Testis (tissue), 3 donors: ENCODE results near the gene ADAM12. TPM values are rescaled to one million over a fixed set of nuclear protein-coding genes. Genes with fewer than 3 reads are reported as not detected.

Experiments used
- DNase-seq: peaks from one replicate; pipeline ENCODE4 v3.0.0-alpha.2; 2019
- H3K27ac ChIP-seq, 2 donors: fragments of 200-600 bp; sonication (generic); one replicate each; pipeline ENCODE4 v1.5.1; 2019
- H3K27me3 ChIP-seq: fragments of 200-600 bp; sonication (generic); one replicate; pipeline ENCODE4 v1.5.1; 2019
- H3K36me3 ChIP-seq: fragments of 200-600 bp; sonication (generic); one replicate; pipeline ENCODE4 v1.5.1; 2017; ENCODE audit warnings: low read depth; ENCODE audit errors: missing control alignments
- H3K4me1 ChIP-seq: fragments of 200-600 bp; sonication (generic); one replicate; pipeline ENCODE4 v1.5.1; 2019
- H3K4me3 ChIP-seq, 2 donors: fragments of 200-600 bp; sonication (generic); one replicate each; pipeline ENCODE4 v1.5.1; 2017 to 2019
- H3K9me3 ChIP-seq: fragments of 200-600 bp; sonication (generic); one replicate; pipeline ENCODE4 v1.5.1; 2017
- CTCF ChIP-seq, 3 experiments: fragments of 450-650 bp in 2 of 3; fragments of 200-600 bp in 1 of 3; sonication (generic) in 1 of 3; IDR thresholded peaks; one replicate each; pipeline ENCODE4 v1.5.1; 2016 to 2019; ENCODE audit warnings: antibody characterized with exemption in 3 of 3, mild to moderate bottlenecking in 2 of 3, moderate library complexity in 1 of 3
- POLR2A ChIP-seq: fragments of 450-650 bp; IDR thresholded peaks from one replicate; pipeline ENCODE4 v1.6.1; 2017; ENCODE audit warnings: antibody characterized with exemption, mild to moderate bottlenecking, moderate library complexity
- WGBS, 2 donors: methylation state at CpG; one replicate each; pipeline ENCODE4 v1.1.5; 2018; 5-methylcytosine and 5-hydroxymethylcytosine counted together
- intact Hi-C: fragments of 100-400 bp; cut with DNase I; formaldehyde crosslinking; loops from one replicate; pipeline ENCODE4 v1.15.1; 2023; ENCODE audit warnings: low total_unique reads
- polyA plus RNA-seq: library from polyadenylated mRNA; stranded (reverse); fragments of 350-450 nt; fragmentation: Illumina TruSeq; extraction: RNeasy Lipid Tissue Mini Kit (QIAGEN cat#74804); gene quantifications from one replicate; pipeline ENCODE4 v1.2.3, GENCODE V29; 2014; ENCODE audit warnings: low read depth, low replicate concordance; ENCODE audit not compliant: insufficient read depth
- total RNA-seq, 2 donors: library from RNA; depleted of rRNA; stranded (reverse); fragments of >200 nt; gene quantifications; one replicate each; pipeline ENCODE4 v1.2.3, GENCODE V29; 2016

ADAM12 gene
- total and polyA plus RNA-seq, 3 donors from 2014 or later = 2.8 to 9.2 (median 6.1) TPM

GRCh38 chr10:126342680-126343079, 45.6 kb downstream of the ADAM12 start:
- Histone ChIP-seq H3K27me3 (no peaks in the 10 kb centered on the region), H3K4me1 (no peaks in the 10 kb centered on the region), H3K4me3 (no peak overlapping the region), H3K27ac (no peak overlapping the region), H3K36me3 (no peaks in the 10 kb centered on the region), H3K9me3 (no peaks in the 10 kb centered on the region)
- no peak for DNase-seq
- 68 to 80% methylated on average over 5 of the region's 5 CpGs for WGBS, 2 donors
- intact Hi-C loops = no loop called here
- no peak for TF ChIP-seq POLR2A
- TF ChIP-seq CTCF (IDR thresholded peaks at IDR 0.05) = no peak

- Histone ChIP-seq H3K9me3 (no peaks in the 10 kb centered on the region), H3K27me3 (no peaks in the 10 kb centered on the region), H3K4me3 (no peak overlapping the region), H3K36me3 (no peaks in the 10 kb centered on the region), H3K27ac (no peak overlapping the region), H3K4me1 (no peaks in the 10 kb centered on the region)
- WGBS, 2 donors = 63 to 70% methylated on average over 2 of the region's 2 CpGs
- TF ChIP-seq CTCF (IDR thresholded peaks at IDR 0.05) (no peak), POLR2A (no peak)
- intact Hi-C loops = no loop called here
- DNase-seq = no peak
Measured at GRCh38 chr10:126341491-126341890, 46.8 kb downstream of the ADAM12 start.

- no peaks in the 10 kb centered on the region for H3K27me3 ChIP-seq
- intact Hi-C loops = no loop called here
- H3K4me3 ChIP-seq = no peak overlapping the region
- H3K4me1 ChIP-seq = no peaks in the 10 kb centered on the region
- WGBS, 2 donors = 92 to 93% methylated on average over 1 of the region's 1 CpG
- no peak for TF ChIP-seq CTCF (IDR thresholded peaks at IDR 0.05)
- no peak for TF ChIP-seq POLR2A
- DNase-seq = no peak
- H3K36me3 ChIP-seq = no peaks in the 10 kb centered on the region
- no peak overlapping the region for H3K27ac ChIP-seq
- no peaks in the 10 kb centered on the region for H3K9me3 ChIP-seq
Measured at GRCh38 chr10:126337251-126337810, 50.9 kb downstream of the ADAM12 start.

GRCh38 chr10:126336801-126337200, 51.5 kb downstream of the ADAM12 start:
- intact Hi-C loops = no loop called here
- H3K27ac ChIP-seq = no peak overlapping the region
- H3K36me3 ChIP-seq = no peaks in the 10 kb centered on the region
- H3K9me3 ChIP-seq = no peaks in the 10 kb centered on the region
- H3K27me3 ChIP-seq = no peaks in the 10 kb centered on the region
- no peak for TF ChIP-seq CTCF (IDR thresholded peaks at IDR 0.05)
- no peak for TF ChIP-seq POLR2A
- no peak for DNase-seq
- no peaks in the 10 kb centered on the region for H3K4me1 ChIP-seq
- no peak overlapping the region for H3K4me3 ChIP-seq
- 82 to 86% methylated on average over 9 of the region's 9 CpGs for WGBS, 2 donors

- H3K9me3 ChIP-seq = no peaks in the 10 kb centered on the region
- no peaks in the 10 kb centered on the region for H3K4me1 ChIP-seq
- no peak overlapping the region for H3K4me3 ChIP-seq
- 63 to 69% methylated on average over 2 of the region's 2 CpGs for WGBS, 2 donors
- H3K36me3 ChIP-seq = no peaks in the 10 kb centered on the region
- H3K27me3 ChIP-seq = no peaks in the 10 kb centered on the region
- TF ChIP-seq POLR2A (no peak), CTCF (IDR thresholded peaks at IDR 0.05) (no peak)
- H3K27ac ChIP-seq = no peak overlapping the region
- intact Hi-C loops = no loop called here
- no peak for DNase-seq
Measured at GRCh38 chr10:126334272-126334671, 54.0 kb downstream of the ADAM12 start.
